GM12875 (cell line): ENCODE results near the gene IL2RG.

Experiments used
- H3K4me3 ChIP-seq: one replicate; pipeline ENCODE4 v1.5.1; 2011; ENCODE audit warnings: low read depth, low read length, control low read depth
- TF ChIP-seq, protein P1 (sequence below): IDR thresholded peaks from 2 replicates; pipeline ENCODE4 v1.5.1; 2011; ENCODE audit warnings: low read depth, mild to moderate bottlenecking, control low read depth, inconsistent platforms, low read length, moderate library complexity, borderline replicate concordance; ENCODE audit not compliant: insufficient read depth

Gene IL2RG

DNA sequence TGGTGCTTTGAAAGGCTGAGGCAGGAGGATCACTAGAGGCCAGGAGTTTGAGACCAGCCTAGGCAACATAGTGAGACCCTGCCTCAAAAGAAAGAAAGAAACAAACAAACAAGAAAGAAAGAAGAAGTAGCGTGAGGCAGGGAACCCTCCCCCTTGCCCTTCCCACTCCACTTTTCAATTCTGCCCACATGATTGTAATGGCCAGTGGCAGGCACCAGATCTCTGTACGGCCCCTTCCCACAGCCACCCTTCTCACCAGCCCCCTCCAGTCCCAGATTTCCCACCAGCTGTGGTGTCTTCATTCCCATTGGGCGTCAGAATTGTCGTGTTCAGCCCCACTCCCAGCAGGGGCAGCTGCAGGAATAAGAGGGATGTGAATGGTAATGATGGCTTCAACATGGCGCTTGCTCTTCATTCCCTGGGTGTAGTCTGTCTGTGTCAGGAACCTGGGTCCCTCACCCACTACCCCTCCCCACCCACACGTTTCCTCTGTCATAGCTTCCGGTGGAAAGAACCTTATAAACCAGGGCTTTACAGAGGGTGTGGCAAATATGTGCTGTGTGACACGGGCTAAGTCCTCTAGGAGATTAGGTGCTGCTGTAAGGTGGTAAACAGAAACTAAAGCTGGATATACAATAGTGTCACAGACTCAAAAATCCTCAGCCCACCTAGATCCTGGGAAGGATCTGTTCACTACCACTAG lies at the start of gene IL2RG:
Gene IL2RG (minus strand): TSS at position 437 of the 703 bp plus-strand sequence. CDS start 38 bp downstream, at position 399.
- TF ChIP-seq, protein P1, sequence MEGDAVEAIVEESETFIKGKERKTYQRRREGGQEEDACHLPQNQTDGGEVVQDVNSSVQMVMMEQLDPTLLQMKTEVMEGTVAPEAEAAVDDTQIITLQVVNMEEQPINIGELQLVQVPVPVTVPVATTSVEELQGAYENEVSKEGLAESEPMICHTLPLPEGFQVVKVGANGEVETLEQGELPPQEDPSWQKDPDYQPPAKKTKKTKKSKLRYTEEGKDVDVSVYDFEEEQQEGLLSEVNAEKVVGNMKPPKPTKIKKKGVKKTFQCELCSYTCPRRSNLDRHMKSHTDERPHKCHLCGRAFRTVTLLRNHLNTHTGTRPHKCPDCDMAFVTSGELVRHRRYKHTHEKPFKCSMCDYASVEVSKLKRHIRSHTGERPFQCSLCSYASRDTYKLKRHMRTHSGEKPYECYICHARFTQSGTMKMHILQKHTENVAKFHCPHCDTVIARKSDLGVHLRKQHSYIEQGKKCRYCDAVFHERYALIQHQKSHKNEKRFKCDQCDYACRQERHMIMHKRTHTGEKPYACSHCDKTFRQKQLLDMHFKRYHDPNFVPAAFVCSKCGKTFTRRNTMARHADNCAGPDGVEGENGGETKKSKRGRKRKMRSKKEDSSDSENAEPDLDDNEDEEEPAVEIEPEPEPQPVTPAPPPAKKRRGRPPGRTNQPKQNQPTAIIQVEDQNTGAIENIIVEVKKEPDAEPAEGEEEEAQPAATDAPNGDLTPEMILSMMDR: no peak

DNA sequence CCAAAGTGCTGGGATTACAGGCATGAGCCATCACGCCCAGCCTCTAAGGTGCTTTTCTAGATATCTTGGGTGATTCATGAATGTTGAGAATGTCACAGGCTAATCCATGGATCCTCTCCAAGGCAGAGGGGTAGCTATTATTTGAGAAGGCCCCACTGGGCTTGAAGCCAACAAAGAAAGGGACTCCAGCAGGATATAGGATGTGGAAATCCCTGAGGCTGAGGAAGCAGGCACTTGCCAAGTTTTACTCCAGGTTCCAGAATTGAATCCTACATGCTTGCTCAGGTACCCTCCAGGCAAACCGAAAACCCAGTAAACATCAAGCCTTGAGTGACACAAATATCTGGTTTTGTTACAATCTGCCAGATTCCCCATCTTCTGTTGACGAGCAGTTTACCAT lies 49.1 kb upstream of the IL2RG start:
- no peak overlapping the region for H3K4me3 ChIP-seq
- TF ChIP-seq, protein P1: no peak

More for the DNA sequence above, at the start of gene IL2RG:
- H3K4me3 ChIP-seq: peak within 1 kb of the TSS; percentile 70

DNA sequence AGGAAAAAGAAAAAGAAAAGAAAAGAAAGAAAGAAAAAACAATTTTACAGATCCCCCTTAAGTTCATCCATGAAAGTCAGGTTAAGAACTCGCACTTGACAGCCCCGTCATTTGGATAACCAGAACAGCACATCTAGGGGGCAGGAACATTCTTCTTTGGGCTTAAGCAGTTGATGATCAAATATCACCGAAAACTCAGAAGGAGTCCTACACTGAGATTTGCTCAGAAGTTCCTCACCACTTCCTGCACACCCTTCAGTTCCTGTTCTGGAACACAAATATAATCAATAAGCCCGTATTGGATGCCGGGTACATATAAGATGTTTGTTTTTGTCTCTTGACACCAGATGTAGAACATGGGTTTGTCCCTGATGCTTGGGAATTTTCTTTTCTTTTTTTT lies 48.0 kb upstream of the IL2RG start:
- no peak overlapping the region for H3K4me3 ChIP-seq
- TF ChIP-seq, protein P1: no peak

DNA sequence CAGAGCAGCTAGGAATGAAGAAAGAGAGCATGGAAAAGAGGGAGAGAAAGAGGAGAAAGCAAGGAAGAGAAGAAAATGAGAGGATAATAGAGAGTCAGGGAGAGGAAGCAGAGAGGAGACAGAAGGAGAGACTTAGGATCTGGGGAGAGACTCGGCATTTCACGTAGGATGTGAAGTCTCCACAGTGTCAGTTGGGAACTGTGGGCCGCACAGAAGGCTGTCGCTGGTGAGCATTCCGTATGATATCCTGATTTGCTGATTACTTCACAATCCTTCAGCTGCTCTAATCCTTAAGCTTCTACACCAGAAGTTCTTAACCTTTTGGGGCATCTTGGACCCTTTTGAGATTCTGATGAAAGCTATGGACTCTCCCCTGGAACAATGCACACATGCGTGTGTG lies 47.2 kb upstream of the IL2RG start:
- TF ChIP-seq, protein P1: no peak
- no peak overlapping the region for H3K4me3 ChIP-seq

DNA sequence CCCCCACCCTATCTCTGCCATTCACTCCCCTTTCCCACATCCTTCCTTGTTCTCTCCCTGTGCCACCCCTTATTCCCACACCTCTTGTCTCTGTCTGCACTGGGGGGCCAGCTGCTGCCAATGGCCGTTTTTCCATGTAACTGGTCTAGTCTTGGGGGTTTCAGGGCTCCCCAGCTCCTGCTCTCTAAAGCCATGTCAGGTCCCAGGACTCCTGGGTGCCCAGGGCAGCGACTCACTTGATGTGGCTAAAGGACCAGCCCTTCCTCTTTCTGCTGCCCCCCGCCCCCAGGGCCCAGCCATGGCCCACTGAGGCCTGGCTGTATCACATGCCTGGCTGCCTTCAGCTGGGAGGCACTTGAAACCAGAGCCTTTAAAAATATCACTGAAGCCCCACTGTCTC lies 43.3 kb upstream of the IL2RG start:
- H3K4me3 ChIP-seq: no peak overlapping the region
- TF ChIP-seq, protein P1: no peak

DNA sequence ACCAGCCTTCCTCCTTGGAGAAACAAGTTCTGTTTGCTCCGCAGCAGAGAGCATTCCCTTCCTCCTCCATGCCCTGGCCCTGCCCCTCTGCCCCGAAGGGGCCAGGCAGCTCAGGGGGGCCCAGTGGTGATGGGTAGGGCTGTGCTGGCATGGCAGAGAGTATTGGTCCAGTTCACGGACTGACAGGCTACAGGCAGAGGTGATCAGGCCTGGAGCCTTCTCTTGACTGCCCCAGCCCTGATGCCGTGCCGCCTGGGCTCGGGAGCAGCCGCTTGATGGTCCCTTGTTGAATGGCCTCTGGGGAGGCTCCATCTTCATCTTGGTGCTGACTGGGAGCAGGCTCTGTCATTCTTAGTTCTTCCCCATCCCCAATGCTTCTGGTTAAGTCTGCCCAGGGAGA lies 42.8 kb upstream of the IL2RG start:
- TF ChIP-seq, protein P1: no peak
- H3K4me3 ChIP-seq: no peak overlapping the region

DNA sequence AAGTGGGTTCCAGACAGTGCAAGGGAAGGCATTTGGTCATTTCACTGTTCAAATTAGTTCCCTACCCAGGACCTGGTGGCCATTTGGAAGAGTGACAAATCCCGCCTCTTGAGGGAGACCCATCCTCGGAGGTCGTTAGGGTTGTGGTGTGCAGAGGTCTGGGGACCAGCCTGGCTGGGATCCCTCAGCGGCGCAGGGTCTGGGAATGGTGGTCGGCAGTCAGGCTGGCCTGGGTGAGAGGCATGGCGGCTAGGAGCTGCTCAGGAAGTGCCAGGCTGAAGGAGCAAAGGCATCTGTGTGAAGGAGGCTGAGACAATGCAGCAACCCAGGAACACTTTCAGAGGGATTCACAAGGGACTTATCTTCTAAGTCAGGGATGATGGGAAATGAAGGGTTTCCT lies 40.0 kb upstream of the IL2RG start:
- TF ChIP-seq, protein P1: no peak
- no peak overlapping the region for H3K4me3 ChIP-seq
